Measurements from ENCODE around the gene GALNT10.

Gene GALNT10

DNA sequence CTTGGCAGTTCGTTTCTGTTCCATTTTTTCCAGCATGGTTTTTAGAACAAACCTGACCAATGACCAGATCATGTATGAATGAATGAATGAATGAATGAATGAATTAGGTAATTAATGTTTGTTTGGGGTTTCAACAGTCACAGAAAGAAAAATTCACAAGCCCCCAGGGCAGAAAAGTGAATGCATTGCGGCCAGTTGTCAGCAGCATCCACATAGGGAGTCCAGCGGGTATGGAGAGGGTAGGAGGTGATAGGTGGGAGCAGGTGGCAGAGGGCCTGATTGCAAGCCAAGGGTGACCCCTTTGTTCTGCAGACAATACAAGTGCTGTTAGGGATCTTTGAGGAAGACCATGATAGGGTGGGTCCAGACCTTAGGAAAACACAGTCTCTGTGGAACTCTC lies 205.6 kb downstream of the GALNT10 start:
- in situ Hi-C loops (cut with HindIII; ENCODE audit: low sequenced_read_pairs) = no loop called here

DNA sequence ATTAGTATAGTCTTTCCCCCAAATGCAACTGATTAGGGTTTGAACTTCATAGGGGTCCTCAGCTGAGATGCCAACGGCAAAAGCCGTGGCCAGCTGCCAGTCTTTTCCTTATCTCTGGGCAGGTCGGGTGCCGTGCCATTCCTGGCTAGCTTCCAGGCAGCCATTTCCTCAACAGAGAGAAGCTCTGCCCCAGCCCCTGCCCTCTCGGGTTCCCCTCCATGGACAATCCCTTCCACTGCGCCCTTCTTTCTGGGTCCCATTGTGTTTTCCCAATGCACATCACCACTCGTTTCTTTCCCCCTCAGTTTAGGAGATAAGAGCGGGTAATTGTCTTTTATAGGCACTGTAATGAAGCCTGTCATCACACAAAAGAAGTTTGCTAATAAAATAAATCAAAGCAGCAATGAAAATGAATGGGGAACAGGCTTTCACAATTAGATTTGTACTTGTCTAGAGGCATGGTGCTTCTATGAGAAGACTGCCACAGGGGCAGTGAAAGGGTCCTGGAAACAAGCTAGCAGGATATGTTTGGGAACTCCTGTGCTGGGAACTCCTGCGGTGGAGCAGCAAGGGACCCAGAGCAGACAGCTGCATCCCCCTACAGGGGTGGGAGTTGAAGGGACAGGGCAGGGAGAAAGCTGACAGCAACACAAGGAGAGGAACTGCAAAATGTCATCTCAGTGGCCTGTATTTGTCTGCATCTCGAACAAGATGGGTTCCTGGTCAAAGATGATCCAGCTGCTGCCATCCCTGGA lies 207.3 kb downstream of the GALNT10 start:
- in situ Hi-C loops (cut with HindIII; ENCODE audit: low sequenced_read_pairs) = no loop called here

DNA sequence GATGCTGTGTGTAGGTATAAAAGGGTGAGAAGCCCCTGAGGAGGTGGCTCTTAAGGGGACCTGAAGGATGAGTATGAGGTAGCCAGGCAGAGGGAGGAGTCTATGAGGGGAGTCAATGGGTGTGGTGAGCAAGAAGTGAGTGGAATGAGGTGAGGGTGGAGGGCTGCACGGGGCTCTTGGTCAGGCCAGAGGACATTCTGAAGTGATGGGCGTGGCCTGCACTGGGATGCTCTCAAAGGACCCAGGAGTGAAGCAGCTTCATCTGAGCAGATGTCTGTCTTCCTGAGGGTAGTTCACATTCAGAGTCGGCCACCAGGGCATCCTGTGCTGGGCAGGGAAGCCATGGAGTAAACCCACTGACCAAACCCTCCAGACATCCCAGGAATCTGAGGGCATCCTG lies 210.1 kb downstream of the GALNT10 start:
- in situ Hi-C loops (cut with HindIII; ENCODE audit: low sequenced_read_pairs) = no loop called here

DNA sequence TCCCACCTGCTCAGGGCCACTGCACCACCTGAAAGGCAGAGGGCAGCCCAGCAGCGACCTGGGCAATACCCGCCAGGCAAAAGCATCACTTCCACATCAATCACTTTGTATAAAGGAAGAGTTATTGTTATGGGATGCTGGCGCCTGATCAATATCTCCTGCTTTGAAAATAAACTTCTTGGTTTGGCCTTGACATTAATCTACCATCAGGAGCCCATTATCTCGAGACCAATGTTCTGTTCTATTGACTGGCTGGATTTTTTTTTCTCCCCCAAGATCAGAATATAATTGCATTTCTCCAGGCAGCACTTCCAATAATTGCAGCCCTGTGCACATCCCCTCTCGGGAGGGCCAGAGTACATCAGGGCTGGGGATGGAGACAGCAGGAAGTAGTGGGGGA lies 210.8 kb downstream of the GALNT10 start:
- in situ Hi-C loops (cut with HindIII; ENCODE audit: low sequenced_read_pairs) = no loop called here

DNA sequence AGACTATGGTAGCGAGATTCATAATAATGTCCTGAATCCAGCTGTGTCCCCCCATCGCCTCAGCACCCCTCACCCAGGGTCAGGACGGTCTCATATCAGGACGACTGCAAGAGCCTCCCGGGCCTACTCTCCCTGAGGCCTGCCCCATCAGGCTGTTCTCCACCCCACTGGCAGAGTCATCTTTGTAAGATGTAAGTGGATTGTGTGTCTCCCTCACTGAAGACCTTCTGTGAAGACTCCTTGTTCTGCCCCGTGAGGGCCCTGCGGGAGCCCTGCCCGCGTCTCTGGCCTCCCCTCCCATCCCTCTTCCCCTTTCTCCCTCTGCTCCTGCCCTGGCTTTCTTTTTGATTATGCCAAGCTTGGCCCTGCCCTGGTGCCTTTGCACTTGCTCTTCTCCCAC lies 211.4 kb downstream of the GALNT10 start:
- in situ Hi-C loops (cut with HindIII; ENCODE audit: low sequenced_read_pairs) = no loop called here

DNA sequence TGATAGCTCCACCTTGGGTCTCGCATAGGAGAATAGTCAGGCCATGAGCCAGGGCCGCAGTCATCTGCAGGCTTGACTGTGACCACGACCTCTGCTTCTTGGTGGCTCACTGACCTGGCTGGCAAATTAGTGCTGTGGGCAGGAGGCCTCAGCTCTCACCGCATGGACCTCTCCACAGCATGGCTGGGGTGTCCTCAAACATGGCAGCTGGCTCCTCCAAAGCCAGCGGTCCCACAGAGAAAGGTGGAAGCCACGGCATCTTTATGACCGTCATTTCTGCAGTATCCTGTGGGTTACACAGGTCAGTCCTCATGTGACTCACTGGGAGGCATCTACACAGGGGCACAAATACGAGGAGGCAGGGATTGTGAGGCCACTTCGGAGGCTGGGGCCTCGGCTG lies 212.1 kb downstream of the GALNT10 start:
- in situ Hi-C loops (cut with HindIII; ENCODE audit: low sequenced_read_pairs) = no loop called here

DNA sequence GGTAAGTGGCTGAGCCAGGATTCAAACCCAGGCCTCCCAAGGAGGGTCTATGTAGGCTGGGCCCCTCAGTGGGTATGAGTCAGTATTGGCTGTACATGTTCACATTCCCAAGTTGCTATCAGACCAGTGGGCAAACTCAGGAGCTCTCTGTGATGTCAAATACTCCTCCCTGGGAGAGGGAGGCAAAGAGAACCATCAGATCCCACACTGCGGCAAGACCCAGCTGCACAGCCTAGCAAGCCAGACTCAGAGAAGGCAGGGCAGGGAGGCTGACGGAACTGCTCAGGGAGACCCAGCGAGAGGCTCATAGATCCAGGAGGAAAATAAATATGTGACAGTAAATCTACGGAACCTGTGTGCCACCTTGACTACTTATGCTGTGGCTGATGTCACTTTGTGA lies 212.7 kb downstream of the GALNT10 start:
- in situ Hi-C loops (cut with HindIII; ENCODE audit: low sequenced_read_pairs) = no loop called here

DNA sequence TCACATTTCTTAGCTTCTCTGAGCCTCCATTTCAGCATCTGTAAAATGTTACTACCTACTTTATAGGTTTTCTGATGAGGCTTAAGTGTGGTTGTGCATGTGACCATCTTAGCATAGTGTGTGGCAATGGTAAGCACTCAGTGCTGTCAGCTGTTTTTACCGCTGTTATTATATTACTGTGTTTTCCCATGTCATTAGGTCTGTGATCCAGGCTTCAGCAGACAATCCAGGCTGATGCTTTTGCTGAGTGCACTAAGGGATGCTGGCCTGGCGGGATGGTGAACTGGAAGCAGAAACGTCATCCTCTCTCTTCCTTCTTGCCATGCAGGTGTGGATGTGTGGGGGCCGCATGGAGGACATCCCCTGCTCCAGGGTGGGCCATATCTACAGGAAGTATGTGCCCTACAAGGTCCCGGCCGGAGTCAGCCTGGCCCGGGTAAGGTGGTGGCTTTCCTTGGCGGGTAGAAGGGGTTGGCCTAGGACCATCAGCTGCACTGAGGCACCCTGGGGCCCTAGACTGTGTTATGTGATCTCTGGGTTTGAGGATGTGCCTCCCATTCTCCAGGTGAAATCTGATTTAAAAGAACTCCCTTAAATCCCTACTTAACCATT lies 213.3 kb downstream of the GALNT10 start:
- in situ Hi-C loops (cut with HindIII; ENCODE audit: low sequenced_read_pairs) = no loop called here

DNA sequence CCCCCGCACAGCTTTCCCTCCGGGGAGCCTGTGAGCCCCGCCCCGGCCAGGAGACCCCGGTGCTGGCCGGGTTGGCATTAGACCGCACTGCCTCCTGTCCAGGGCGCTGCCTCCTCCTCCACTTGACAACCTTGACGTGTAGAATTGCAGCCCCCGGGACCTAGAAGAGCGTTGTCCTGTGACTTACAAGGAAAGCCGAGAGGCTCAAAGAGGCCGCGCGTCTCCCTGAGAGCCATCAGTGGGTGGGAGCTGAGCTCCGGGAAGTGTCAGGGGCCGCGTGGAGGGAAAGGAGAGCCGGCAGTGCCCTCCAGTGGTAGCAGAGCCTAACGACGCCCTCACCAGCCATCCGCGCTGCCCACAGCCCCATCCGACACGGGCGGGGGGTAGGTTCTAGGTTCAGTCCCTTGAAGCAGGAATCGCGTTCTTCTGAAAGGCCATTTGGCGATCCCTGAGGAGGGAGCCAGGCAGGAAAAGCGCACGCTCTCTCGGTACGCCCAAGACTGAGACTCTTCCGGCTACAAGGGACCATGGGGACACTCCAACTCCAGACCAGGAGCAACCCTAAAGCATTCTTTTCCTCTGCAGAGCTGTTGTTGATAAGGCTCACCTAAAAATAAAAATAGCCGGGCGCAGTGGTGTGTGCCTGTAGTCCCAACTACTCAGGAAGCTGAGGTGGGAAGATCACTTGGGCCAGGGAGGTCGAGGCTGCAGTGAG lies 214.7 kb downstream of the GALNT10 start:
- in situ Hi-C loops (cut with HindIII; ENCODE audit: low sequenced_read_pairs) = no loop called here

DNA sequence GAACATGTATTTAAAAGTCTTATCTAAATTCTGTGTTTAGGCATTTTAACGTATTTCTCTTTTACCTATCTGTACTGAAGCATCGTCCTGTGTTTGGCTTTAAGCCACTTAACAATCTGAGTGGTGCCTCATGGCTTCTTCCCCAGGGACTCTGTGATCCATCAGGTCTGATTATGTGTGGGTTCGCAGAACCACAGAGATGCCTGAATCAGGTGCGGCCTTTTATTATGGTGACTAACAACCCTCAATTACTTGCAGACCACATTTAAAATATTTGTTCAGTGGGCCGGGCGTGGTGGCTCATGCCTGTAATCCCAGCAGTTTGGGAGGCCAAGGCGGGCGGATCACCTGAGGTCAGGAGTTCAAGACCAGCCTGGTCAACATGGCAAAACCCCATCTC lies 215.7 kb downstream of the GALNT10 start:
- in situ Hi-C loops (cut with HindIII; ENCODE audit: low sequenced_read_pairs) = no loop called here

DNA sequence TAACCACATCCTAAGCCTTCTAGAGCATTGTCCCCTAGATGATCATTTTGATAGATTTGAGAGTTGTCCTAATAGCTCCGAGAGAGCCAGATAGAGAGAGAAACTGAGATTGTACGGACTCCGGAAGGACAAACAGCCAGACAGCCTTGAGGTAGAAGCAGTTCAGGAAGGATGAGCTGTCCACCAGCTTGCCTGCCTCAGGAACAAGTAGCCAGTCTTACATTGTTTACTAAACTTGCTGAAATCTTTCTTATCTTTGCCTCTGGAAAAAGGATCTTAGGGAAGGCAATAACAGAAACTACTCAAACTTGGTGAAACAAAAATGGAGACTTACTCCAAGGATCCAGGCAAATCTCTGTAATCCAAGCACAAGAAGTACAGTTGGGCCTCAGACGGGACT lies 216.3 kb downstream of the GALNT10 start:
- in situ Hi-C loops (cut with HindIII; ENCODE audit: low sequenced_read_pairs) = no loop called here

DNA sequence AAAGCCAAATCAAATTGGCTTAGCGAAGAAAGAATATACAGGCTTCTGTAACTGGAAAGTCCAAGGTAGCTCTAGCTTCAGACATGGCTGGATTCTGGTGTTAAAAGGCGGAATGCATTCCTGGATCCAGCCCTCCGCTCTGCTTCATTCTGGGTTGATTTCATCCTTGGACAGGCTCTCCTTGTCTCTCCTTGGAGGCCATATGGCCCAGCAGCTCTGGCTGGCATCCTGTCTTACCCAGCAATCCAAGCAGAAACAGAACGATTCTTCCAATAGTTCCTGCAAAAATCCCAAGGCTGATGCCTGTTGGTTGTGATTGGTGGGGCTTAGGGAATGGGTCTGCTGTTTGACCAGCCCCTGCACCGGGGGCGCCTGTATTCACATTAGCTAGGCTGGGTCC lies 218.3 kb downstream of the GALNT10 start:
- in situ Hi-C loops (cut with HindIII; ENCODE audit: low sequenced_read_pairs) = no loop called here

DNA sequence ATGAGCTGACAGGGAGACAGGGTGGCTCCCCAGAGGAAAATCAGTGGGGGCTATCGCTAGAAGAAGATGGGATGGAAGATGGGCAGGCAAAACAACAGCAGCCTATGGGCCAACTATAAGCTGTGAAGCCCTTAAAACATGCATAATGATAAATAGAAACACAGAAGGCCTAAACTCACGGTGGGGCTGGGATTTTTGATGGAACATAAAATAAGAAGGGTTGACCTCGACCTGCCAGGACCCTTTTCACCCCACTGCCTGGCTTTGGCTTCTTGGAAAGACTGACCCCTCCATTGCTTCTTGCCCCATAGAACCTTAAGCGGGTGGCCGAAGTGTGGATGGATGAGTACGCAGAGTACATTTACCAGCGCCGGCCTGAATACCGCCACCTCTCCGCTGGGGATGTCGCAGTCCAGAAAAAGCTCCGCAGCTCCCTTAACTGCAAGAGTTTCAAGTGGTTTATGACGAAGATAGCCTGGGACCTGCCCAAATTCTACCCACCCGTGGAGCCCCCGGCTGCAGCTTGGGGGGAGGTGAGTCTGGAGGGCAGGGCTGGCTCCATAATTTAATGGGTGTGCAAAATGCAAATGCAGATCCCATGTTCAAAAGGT lies 218.8 kb downstream of the GALNT10 start:
- in situ Hi-C loops (cut with HindIII; ENCODE audit: low sequenced_read_pairs) = no loop called here

DNA sequence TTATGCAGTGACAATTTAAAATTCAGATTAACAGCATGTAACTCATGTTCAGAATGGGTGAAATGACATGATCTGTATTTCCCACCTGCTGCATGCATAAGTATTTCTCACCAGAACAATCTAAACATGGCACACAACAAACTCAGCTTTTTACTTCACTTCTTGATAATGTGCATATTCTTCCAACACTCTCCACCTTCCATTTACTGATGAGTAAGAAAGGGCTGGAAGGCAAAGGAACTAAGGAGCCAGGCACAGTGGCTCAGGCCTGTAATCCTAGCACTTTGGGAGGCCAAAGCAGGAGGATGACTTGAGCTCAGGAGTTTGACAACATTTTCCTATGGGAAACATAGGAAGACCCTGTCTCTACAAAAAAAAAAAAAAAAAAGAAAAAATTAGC lies 219.5 kb downstream of the GALNT10 start:
- in situ Hi-C loops (cut with HindIII; ENCODE audit: low sequenced_read_pairs) = no loop called here

DNA sequence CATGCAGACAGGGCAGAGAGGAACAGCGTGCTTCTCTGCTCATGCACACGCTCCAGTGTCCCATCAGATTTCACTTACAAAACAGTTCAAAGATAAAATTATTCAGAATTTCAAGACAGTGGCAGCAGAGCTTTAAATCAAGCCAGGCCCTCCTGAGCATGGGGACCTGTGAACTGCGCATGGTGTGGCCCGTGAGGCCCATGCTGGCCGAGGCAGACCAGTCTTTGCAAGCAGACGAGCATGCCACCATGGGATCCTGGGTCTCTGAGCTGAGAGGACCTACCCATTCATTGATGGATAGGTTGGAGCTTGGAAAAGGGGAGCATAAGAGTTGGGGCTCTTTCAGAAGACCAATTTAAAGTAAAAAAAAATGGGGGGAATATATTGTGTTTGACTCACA lies 220.3 kb downstream of the GALNT10 start:
- in situ Hi-C loops (cut with HindIII; ENCODE audit: low sequenced_read_pairs) = no loop called here

DNA sequence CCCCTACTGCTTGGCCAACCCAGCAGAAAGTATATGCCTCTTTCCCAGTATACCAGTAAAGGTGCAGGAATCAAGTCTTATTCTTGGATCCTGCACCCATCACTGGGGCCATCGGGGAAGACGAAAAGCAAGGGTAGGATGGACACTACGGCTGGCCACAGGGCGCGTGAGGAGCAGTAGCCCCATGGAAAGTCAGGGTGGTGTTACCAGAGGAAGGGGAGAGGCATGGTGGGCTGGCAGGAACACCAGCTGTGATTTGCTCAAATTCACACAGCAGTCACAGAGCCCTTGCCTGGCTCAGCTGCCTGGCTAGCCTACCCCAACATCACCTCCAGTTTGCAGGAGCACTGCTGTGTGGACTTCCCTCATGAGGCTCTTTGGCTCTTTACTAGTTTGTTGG lies 220.8 kb downstream of the GALNT10 start:
- in situ Hi-C loops (cut with HindIII; ENCODE audit: low sequenced_read_pairs) = no loop called here

DNA sequence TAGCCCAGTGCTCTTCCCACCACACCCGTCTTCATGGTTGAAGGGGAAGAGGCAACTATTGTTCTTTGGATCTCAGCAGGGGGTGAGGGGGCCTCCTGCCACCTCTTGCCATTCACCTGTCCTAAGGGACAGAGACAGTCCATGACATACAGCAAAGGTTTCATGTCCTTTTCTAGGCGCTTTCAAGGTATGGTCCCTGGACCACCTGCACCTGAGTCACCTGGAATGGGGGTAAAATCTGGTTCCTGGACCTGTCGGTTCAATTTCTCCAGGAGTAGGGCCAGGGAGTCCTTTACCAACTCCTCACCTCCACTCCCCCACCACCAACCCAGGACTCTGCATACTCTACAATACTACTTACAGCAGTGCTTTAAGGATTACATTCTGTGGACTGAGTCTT lies 221.8 kb downstream of the GALNT10 start:
- in situ Hi-C loops (cut with HindIII; ENCODE audit: low sequenced_read_pairs) = no loop called here

DNA sequence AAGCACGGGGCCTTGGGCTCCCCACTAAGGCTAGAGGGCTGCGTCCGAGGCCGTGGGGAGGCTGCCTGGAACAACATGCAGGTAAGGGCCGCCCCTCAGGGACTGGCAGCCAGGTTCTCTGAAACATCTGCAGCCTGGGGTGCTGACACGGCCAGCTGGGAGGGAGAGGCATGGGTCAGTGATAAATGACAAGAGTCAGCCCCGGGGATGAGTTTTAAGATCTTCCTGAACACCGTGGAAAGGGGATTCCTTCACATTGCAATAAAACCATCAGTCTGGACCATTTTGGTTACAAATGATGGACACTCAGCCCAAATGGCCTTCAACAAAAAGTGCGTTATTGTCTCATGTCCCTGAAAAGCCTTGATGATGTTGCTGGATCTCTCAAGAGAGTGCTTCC lies 222.4 kb downstream of the GALNT10 start:
- in situ Hi-C loops (cut with HindIII; ENCODE audit: low sequenced_read_pairs) = no loop called here

DNA sequence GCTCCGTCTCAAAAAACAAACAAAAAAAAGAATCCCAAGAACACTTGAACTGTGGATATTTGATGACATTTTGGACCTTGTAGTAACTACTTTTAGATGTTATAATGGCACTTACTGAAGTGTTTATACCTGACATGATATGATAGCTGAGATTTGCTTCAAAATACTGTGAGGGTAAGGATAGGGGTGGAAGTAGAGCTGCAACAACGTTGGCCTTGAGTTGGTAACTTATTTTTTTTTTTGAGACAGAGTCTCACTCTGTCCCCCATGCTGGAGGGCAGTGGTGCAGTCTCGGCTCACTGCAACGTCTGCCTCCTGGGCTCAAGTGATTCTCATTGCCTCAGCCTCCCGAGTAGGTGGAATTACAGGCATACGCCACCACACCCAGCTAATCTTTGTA lies 224.6 kb downstream of the GALNT10 start:
- in situ Hi-C loops (cut with HindIII; ENCODE audit: low sequenced_read_pairs) = no loop called here

DNA sequence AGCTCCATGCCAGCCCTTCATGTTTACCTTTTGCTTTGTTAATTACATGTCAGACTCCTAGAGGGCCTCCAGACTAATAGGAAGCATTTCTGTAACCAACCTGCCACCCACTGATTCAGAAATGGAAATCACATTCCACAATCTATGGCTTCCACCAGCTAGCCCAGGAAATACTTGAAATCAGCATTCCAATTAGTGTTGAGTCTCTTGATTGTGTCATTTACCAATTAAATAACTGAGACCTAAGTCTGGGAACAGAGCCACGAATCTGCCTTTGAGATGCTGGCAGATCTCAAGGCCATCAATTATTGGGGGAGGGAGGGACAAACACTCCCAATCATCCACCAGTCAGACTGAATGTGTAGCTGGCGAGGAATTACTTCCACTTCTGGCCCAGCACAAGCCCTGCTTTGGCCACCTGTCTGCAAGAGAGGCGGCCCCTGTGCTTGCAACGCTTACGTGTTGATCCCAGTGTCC lies 227.8 kb downstream of the GALNT10 start:
- in situ Hi-C loops (cut with HindIII; ENCODE audit: low sequenced_read_pairs) = no loop called here

DNA sequence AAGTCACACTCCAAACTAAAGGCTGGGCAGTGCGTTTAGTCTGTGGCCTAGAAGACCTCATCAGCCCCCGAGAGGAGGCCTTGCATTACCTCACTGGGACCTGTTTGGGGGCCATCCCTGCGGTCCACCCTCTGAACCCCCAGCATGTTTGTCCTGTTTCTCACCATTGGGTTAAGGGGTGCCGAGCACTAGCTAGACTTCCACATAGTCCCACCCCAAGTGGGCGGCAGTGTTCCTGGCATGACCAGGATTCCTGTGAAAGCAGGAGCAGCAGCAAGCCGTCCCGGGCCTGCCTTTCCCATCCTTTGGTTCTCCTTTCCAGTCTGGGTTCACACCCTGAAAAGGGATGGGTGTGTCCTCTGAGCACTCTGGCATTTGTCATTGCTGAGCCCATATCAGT lies 228.7 kb downstream of the GALNT10 start:
- in situ Hi-C loops (cut with HindIII; ENCODE audit: low sequenced_read_pairs) = no loop called here

DNA sequence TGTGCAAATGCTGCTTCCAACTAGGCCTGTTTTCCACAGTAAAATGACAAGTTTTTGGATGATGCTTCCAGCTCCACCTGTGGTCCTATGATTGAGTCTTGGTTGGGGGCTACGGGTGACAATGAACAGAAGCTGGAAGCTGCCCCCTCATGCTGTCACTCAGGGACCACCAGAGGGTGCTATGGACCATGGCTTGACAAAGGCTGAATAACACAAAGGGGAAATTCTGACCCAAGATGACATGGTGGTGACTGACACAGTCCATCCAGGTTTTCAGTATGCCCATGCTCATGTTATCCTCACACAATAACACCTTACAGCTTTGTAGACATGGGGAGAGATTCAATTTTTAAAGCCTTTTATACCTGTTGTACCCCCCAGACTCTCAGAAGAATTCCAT lies 231.3 kb downstream of the GALNT10 start:
- in situ Hi-C loops (cut with HindIII; ENCODE audit: low sequenced_read_pairs) = no loop called here
